Superior temporal gyrus (tissue), 1 donor: ENCODE data around the gene BST2.
"Not testable (repeated sequence)": the region's sequence is repeated elsewhere in the genome, so short reads cannot be mapped to it uniquely, and the experiment has no call there.

Experiments
- DNase-seq: peaks from one replicate; pipeline ENCODE4 v3.0.0-alpha.2; 2016; ENCODE audit errors: extremely low spot score

The BST2 gene

GRCh38 chr19:17389957-17390664 lies 15.3 kb downstream of the BST2 start:
- DNase-seq, result no peak

DNA sequence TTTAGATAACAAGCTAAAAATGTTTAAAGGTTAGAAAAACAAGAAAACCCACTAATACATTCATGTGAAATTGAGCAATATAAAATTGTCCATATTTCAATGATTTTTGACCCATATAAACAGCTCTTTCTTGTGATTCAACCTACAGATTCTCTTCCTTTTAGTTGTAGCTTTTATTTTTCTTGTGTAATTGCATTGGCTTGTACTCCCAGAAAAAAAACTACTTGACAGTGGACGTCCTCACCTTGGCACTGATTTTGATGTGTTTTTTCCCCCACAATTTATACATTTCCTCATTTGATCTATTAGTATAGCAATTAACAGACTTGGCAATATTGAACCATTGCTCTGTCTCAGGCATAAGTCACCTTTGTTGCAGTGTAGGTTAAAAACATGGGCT lies 16.1 kb downstream of the BST2 start:
- no peak for DNase-seq

DNA sequence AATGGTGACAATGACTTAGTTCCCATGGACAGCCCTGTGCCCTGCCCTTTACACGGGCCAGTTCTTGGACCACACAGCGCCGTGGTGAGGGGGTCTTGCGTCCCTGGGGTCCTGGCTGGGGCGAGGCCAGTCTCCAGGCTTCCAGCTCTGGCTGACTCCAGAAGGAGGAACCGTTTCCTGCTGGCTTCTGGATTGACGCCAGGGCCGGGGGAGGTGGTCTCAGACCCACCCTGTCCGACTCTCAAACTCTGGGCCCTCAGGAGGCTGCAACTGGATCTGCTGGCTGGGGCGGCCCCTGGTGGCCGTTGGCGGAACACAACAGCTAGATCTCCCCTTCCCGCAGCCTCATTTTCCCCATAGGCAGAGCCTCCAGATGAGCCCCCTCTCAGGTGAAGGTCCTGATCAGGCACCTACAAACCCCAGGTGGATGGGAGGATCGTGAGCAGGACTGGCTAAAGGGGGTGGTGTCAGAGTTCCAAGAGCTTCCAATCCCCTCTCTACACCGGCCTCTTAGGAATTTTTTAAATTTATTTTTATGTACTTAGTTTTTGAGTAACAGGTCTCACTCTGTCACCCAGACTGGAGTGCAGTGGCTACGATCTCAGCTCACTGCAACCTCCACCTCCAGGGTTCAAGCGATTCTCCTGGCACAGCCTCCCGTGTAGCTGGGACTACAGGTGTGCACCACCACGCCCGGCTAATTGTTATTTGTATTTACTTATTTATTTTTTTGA lies 19.4 kb downstream of the BST2 start:
- peak; percentile 34 for DNase-seq

DNA sequence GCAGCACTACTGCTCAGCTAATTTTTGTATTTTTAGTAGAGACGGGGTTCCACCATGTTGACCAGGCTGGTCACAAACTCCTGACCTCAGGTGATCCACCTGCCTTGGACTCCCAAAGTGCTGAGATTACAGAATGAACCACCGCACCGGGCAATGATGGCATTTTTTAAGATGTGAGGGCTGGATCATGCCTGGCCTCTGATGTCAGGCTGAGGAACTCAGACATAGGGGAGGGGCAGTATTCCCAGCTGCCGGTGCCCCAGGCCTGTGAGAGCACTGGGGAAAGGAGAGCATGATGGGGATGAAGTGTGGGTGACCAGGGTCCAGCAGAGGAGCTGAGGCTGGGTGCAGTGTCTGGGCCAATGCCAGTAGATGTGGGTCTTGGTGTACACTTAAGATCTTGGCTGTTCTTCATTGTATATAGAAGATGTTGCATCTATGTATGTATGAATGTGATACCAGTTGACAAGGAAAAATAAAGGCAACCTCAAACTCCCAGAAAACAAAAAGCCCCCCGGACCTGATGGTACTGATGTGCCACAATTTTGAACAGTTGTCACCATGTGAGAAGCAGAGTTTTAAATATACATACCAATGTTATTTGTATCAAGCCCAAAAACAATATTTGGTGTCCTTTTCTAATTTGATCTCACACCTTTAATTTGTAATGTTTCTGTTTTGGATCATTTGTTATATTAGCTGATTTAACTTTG lies 24.8 kb downstream of the BST2 start:
- no peak for DNase-seq

DNA sequence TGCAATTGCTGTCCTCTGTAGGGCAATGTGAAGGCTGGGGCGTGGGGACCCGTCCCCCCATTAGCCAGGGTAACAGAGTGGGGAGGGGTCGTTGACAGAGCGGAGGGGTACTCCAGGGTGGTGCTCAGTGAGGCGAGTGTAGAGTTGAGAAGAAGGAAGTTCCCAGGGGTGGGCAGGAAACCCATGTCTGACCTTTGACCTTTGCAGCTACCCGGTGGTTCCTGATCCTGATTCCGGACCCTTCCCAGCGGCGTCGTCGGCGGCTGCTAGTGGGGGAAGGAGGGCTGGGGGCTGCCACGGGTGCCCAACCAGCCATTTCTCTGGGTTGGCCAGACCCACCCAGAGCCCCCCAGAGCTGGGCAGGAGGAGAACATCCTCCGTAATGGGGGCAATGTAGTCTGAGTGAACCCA lies 26.2 kb downstream of the BST2 start:
- no peak for DNase-seq

DNA sequence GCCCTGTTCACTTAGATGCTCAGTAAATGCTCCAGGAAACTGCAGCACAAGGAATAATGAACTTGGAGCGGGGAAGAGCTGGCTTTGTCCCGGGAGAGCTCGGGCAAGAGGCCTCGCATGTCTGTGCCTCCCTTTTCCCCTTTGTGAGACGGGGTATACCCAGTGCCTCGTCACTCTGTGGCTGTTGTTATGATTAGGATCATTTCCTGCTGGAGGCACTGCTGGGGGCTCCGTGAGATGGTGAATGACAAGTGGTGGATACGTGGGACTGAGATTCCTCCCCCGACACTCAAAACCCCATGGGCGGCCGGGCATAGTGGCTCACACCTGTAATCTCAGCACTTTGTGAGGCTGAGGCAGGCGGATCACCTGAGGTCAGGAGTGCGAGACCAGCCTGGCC lies 27.2 kb downstream of the BST2 start:
- DNase-seq, result no peak

GRCh38 chr19:17376935-17377600 lies 28.4 kb downstream of the BST2 start, which contains the start of gene PLVAP:
Gene PLVAP, minus strand, starts transcription at chr19:17377342. Its CDS starts 54 bp downstream, at chr19:17377288.
- no peak for DNase-seq

DNA sequence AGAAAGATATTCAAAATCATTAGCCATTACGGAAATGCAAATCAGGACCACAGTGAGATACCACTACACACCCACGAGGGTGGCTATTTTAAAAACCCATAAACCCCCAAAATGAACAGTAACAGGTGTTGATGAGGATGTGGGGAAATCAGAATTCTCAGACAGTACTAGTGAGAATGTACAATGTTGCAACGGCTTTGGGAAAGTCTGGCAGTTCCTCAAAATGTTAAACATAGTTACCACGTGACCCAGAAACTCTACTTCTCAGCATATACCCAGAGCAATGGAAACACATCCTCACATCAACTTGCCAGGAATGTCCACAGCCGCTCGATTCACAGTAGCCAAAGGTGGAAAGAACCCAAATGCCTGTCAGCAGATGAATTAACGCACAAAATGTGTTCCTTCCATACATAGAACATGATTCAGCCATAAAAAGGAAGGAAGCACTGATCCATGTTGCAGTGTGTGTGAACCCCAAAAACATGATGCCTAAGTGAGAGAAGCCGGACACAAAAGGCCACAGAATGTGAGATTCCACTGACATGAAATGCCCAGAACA lies 35.3 kb downstream of the BST2 start:
- peak; percentile 74 for DNase-seq

- DNase-seq, result no peak
Observed at GRCh38 chr19:17365361-17365760, 40.1 kb downstream of the BST2 start.

DNA sequence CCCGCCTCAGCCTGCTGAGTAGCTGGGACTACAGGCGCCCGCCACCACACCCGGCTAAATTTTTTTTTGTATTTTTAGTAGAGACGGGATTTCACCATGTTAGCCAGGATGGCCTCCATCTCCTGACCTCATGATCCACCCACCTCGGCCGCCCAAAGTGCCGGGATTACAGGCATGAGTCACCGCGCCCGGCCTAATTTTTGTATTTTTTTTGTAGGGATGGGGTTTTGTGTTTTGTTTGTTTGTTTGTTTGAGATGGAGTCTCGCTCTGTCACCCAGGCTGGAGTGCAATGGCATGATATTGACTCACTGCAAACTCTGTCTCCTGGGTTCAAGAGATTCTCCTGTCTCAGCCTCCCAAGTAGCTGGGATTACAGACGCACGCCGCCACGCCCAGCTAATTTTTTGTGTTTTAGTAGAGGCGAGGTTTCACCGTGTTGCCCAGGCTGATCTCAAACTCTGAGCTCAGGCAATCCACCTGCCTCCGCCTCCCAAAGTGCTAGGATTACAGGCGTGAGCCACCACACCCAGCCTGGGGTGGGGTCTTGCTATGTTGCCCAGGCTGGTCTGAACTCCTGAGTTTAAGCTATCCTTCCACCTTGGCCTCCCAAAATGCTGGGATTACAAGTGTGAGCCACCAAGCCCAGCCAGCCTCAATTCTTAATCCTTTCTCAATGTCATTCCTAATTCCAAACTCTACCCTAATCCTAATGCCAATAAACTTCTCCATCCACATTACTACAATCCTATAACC lies 41.4 kb downstream of the BST2 start:
- DNase-seq, result not testable (repeated sequence)

DNA sequence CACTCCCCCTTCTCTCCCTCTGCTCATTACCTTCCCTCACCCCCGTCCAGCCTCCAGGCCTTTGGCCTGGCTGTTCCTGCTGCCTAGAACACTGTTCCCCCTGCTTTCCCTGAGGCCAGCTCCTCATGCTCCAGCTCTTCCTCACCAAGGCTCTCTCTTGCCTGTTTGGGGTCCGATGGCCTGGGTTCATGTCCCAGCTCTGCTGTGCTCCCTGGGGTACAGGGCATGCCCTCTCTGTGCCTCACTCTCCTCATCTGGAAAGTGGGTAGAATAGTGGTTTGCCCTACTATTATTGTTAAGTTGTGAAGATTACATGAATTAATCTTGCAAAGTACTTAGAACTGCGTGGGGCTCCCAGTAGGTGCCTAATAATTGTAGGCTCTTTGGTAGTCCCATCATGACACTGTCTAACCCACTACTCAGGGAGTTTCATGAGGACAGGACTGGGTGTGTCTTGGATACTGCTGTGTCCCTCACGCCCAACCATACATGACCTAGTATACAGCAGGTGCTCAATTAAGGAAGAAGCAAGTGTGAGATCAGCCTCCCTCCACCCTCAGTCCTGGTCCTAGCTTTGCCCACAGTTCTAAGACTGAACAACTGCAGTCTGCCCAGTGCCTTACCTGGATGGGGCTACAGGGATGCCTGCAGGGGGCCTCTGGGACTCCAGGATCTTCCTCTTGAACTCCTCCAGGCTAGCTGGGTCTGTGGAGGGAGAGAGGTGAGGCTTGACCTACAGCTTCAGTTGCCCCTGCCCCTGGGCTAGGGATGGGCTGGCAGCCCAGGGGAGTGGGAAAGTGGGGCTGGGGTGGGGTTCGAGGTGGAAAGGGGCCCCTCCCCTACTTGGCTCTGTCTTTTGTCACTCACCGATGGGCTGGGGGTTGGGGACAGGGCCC lies 45.3 kb downstream of the BST2 start:
- no peak for DNase-seq

GRCh38 chr19:17358395-17358794 lies 47.0 kb downstream of the BST2 start:
- DNase-seq, result no peak

GRCh38 chr19:17357724-17358123 lies 47.7 kb downstream of the BST2 start:
- no peak for DNase-seq

- no peak for DNase-seq
Observed at GRCh38 chr19:17357078-17357666, 48.3 kb downstream of the BST2 start.

DNA sequence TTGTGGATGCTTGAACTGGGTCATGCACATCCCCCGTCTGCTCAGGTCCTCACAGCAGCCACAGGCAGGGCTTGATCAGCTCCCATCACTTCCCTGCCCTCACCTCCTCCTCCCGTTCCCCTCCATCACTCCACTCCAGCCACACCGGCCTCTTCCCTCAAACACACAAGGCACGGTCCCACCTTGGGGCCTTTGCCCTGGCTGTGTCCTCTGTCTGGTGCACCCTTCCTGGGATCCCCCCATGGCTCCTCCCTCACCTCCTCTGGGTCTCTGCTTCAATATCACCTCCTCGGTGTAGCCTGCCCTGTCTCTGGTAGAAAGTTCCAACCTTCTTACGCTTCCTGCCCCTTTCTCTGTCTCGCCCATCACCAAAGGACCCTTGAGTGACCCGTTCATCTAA lies 52.0 kb downstream of the BST2 start:
- no peak for DNase-seq
